NCI-H1930 (cell line): ENCODE measurements around the gene ZNF322.

ENCODE experiments used
- DNase-seq, 2 experiments: peaks; one replicate each; lab custom pipeline; 2025; lab: John Stamatoyannopoulos, UW

ZNF322 gene

DNA sequence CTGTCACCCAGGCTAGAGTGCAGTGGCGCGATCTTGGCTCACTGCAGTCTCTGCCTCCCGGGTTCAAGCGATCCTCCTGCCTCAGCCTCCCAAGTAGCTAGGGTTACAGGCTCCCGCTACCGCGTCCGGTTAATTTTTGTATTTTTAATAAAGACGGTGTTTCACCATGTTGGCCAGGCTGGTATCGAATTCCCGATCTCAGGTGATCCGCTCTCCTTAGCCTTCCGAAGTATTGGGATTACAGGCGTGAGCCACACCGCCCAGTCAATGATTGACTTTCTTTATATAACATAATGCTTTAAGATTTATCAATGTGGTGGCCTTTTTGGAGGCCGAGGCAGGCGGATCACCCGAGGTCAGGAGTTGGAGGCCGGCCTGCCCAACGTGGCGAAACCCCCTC lies 70.6 kb downstream of the ZNF322 start:
- DNase-seq = no peak
